Measurements from ENCODE around the gene MDP1.

Gene MDP1

DNA sequence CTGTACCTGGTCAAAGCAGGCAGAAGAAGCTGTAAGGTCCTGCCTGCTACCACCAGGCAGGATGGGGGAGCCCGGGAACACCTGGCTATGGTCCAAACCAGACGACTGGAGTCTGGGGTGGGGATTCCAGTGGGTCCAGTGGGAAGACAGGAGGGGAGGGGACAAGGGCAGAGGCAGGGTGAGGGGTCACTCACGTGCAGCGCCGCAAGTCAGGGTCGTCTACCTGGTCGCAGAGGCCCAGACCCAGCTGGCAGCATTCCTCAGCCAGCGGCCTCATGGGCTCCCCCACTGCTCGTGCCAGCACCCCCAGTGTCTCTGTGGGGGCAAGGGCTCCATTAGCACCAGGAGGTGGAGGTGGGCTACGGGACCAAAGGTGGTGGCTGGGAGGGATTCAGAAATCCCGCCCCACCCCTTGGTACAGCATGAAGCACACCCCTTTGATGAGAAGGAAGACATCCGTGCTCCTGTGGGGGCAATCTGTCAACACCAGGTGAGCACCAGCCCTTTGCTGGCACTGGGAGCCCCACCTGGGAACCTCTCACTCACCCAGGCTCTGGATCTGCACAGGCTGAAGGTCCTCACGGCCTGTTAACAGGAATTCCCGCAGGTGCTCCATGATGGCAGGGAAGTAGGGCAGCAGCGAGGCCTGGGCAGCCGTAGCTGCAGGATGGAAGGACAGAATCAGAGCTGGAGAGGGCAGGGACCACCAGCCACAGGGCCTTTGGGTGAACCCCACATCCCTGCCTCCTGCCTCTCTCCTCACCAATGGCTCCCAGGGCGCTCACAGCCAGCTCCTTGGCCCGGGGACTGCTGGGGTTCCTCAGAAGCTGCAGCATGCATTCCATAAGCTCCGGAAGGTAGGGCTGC lies 31.5 kb downstream of the MDP1 start:
- H3K4me2 ChIP-seq = no peak overlapping the region

GRCh38 chr14:24183014-24183481 lies 32.8 kb downstream of the MDP1 start:
- no peak overlapping the region for H3K27ac ChIP-seq
- no peaks in the 10 kb centered on the region for H4K20me1 ChIP-seq (ENCODE audit: insufficient read depth)
- H3K27me3 ChIP-seq (ENCODE audit: insufficient read depth, low read depth) = no peaks in the 10 kb centered on the region
- no peak overlapping the region for H3K4me3 ChIP-seq (IDR thresholded peaks at IDR 0.05; ENCODE audit: insufficient read depth, low read depth, low read length)
- H3K79me2 ChIP-seq (ENCODE audit: insufficient read depth, low read depth) = peaks cover 7% of the 10 kb centered on the region; the same call in 1 of the 2 replicates
- H3K4me2 ChIP-seq = no peak overlapping the region
- H3K4me1 ChIP-seq (ENCODE audit: low read depth, poor library complexity, severe bottlenecking) = peaks cover 9% of the 10 kb centered on the region
- H3K36me3 ChIP-seq (ENCODE audit: insufficient read depth) = no peaks in the 10 kb centered on the region
- no peak overlapping the region for H2AFZ ChIP-seq (ENCODE audit: low read depth)
- no peak overlapping the region for H3K9ac ChIP-seq
- TF ChIP-seq CTCF (conservative IDR thresholded peaks at IDR 0.05; ENCODE audit: low read depth, low read length) = no peak

More for the DNA sequence above, 31.5 kb downstream of the MDP1 start:
- Histone ChIP-seq H3K27me3 (ENCODE audit: insufficient read depth, low read depth) (no peaks in the 10 kb centered on the region), H3K27ac (no peak overlapping the region), H3K36me3 (ENCODE audit: insufficient read depth) (no peaks in the 10 kb centered on the region), H4K20me1 (ENCODE audit: insufficient read depth) (no peaks in the 10 kb centered on the region), H3K79me2 (ENCODE audit: insufficient read depth, low read depth) (peaks cover 7% of the 10 kb centered on the region; the same call in 1 of the 2 replicates), H3K4me1 (ENCODE audit: low read depth, poor library complexity, severe bottlenecking) (peaks cover 14% of the 10 kb centered on the region), H3K4me3 (IDR thresholded peaks at IDR 0.05; ENCODE audit: insufficient read depth, low read depth, low read length) (no peak overlapping the region), H3K9ac (no peak overlapping the region), H2AFZ (ENCODE audit: low read depth) (no peak overlapping the region)
- no peak for TF ChIP-seq CTCF (conservative IDR thresholded peaks at IDR 0.05; ENCODE audit: low read depth, low read length)

- no peak overlapping the region for H2AFZ ChIP-seq (ENCODE audit: low read depth)
- H3K4me2 ChIP-seq = no peak overlapping the region
- no peaks in the 10 kb centered on the region for H3K27me3 ChIP-seq (ENCODE audit: insufficient read depth, low read depth)
- no peaks in the 10 kb centered on the region for H3K36me3 ChIP-seq (ENCODE audit: insufficient read depth)
- H4K20me1 ChIP-seq (ENCODE audit: insufficient read depth) = no peaks in the 10 kb centered on the region
- no peak for TF ChIP-seq CTCF (conservative IDR thresholded peaks at IDR 0.05; ENCODE audit: low read depth, low read length)
- H3K9ac ChIP-seq = no peak overlapping the region
- H3K4me3 ChIP-seq (IDR thresholded peaks at IDR 0.05; ENCODE audit: insufficient read depth, low read depth, low read length) = no peak overlapping the region
- H3K79me2 ChIP-seq (ENCODE audit: insufficient read depth, low read depth) = peaks cover 3% of the 10 kb centered on the region; the same call in 1 of the 2 replicates
- H3K27ac ChIP-seq = no peak overlapping the region
- peaks cover 2% of the 10 kb centered on the region for H3K4me1 ChIP-seq (ENCODE audit: low read depth, poor library complexity, severe bottlenecking)
These were observed 33.6 kb downstream of the MDP1 start for GRCh38 chr14:24182110-24182882.

- no peak overlapping the region for H3K27ac ChIP-seq
- H3K4me2 ChIP-seq = no peak overlapping the region
- TF ChIP-seq CTCF (conservative IDR thresholded peaks at IDR 0.05; ENCODE audit: low read depth, low read length) = no peak
- no peaks in the 10 kb centered on the region for H3K79me2 ChIP-seq (ENCODE audit: insufficient read depth, low read depth)
- H3K36me3 ChIP-seq (ENCODE audit: insufficient read depth) = no peaks in the 10 kb centered on the region
- no peaks in the 10 kb centered on the region for H3K4me1 ChIP-seq (ENCODE audit: low read depth, poor library complexity, severe bottlenecking)
- no peaks in the 10 kb centered on the region for H3K27me3 ChIP-seq (ENCODE audit: insufficient read depth, low read depth)
- no peak overlapping the region for H3K9ac ChIP-seq
- H3K4me3 ChIP-seq (IDR thresholded peaks at IDR 0.05; ENCODE audit: insufficient read depth, low read depth, low read length) = no peak overlapping the region
- no peaks in the 10 kb centered on the region for H4K20me1 ChIP-seq (ENCODE audit: insufficient read depth)
- H2AFZ ChIP-seq (ENCODE audit: low read depth) = no peak overlapping the region
These were observed 34.3 kb downstream of the MDP1 start for GRCh38 chr14:24181371-24182077.

Measured in KMS-11 (cell line).